Naive thymus-derived CD4-positive, alpha-beta T cell (primary cell): ENCODE measurements around the gene SNAPC5. TPM values are rescaled to one million over a fixed set of nuclear protein-coding genes. Genes with fewer than 3 reads are reported as not detected.
"Not testable (repeated sequence)": the region's sequence is repeated elsewhere in the genome, so short reads cannot be mapped to it uniquely, and the experiment has no call there.

ENCODE experiments used
- ATAC-seq: fragments of 150-1000 bp; cut with Tn5 transposase; 2 replicates; pipeline ENCODE4 v1.10.0; 2021; ENCODE audit warnings: mild to moderate bottlenecking, moderate library complexity
- CTCF ChIA-PET: fragments of 350-600 bp; sonication (Branson Sonifier 250); formaldehyde crosslinking; loops from one replicate; lab custom pipeline; 2021; ENCODE audit warnings: antibody characterized with exemption; lab: Charles Lee
- POLR2A ChIA-PET: fragments of 350-600 bp; sonication (Branson Sonifier 250); formaldehyde crosslinking; loops from one replicate; lab custom pipeline; 2021; ENCODE audit warnings: antibody characterized with exemption, inconsistent platforms; lab: Charles Lee
- DNase-seq, 9 donors: peaks; one replicate each; pipeline versions ENCODE4 v3.0.0 to v3.0.0-alpha.2; 2020 to 2022; ENCODE audit warnings: mixed read lengths in 1 of 9
- H3K27ac ChIP-seq: one replicate; pipeline ENCODE4 v1.7.0; 2013; ENCODE audit warnings: mild to moderate bottlenecking, low read depth, low read length, moderate library complexity
- H3K27me3 ChIP-seq, 2 donors: one replicate each; pipeline ENCODE4 v1.7.0; 2013; ENCODE audit warnings: low read length in 2 of 2, mild to moderate bottlenecking in 2 of 2, moderate library complexity in 2 of 2; ENCODE audit not compliant: control insufficient read depth in 2 of 2, insufficient read depth in 2 of 2
- H3K36me3 ChIP-seq, 3 experiments: 1 replicate in 2 of 3; 2 replicates in 1 of 3; pipeline ENCODE4 v1.7.0; 2013; ENCODE audit warnings: low read length in 3 of 3, mild to moderate bottlenecking in 3 of 3, moderate library complexity in 1 of 3; ENCODE audit not compliant: insufficient read depth in 3 of 3, control insufficient read depth in 2 of 3
- H3K4me1 ChIP-seq, 2 donors: one replicate each; pipeline ENCODE4 v1.7.0; 2013; ENCODE audit warnings: low read length in 2 of 2, mild to moderate bottlenecking in 2 of 2, moderate library complexity in 1 of 2; ENCODE audit not compliant: control insufficient read depth in 2 of 2, insufficient read depth in 2 of 2
- H3K4me3 ChIP-seq: 2 replicates; pipeline ENCODE4 v1.7.0; 2013; ENCODE audit warnings: mild to moderate bottlenecking, low read length
- H3K9me3 ChIP-seq, 3 experiments: 1 replicate in 2 of 3; 2 replicates in 1 of 3; pipeline ENCODE4 v1.7.0; 2013; ENCODE audit warnings: low read length in 3 of 3; ENCODE audit not compliant: control insufficient read depth in 2 of 3
- H3K27ac Mint-ChIP-seq, 9 donors: one replicate each; pipeline ENCODE4 v1.8.0; 2020 to 2022; ENCODE audit warnings: mixed read lengths in 9 of 9, mild to moderate bottlenecking in 8 of 9, moderate library complexity in 5 of 9, inconsistent platforms in 2 of 9
- H3K27me3 Mint-ChIP-seq, 5 donors: one replicate each; pipeline ENCODE4 v1.8.0; 2021 to 2022; ENCODE audit warnings: mixed read lengths in 5 of 5, mild to moderate bottlenecking in 1 of 5
- H3K36me3 Mint-ChIP-seq, 5 donors: one replicate each; pipeline ENCODE4 v1.8.0; 2020 to 2022; ENCODE audit warnings: mixed read lengths in 5 of 5, mild to moderate bottlenecking in 3 of 5, inconsistent platforms in 1 of 5
- H3K4me1 Mint-ChIP-seq, 7 donors: one replicate each; pipeline ENCODE4 v1.8.0; 2020 to 2022; ENCODE audit warnings: mixed read lengths in 7 of 7, mild to moderate bottlenecking in 3 of 7, inconsistent platforms in 1 of 7
- H3K4me3 Mint-ChIP-seq, 10 donors: one replicate each; pipeline ENCODE4 v1.8.0; 2020 to 2022; ENCODE audit warnings: mild to moderate bottlenecking in 10 of 10, mixed read lengths in 10 of 10, moderate library complexity in 6 of 10, inconsistent platforms in 2 of 10
- H3K9me3 Mint-ChIP-seq, 11 donors: one replicate each; pipeline ENCODE4 v1.8.0; 2020 to 2022; ENCODE audit warnings: mixed read lengths in 11 of 11, mild to moderate bottlenecking in 4 of 11, inconsistent platforms in 1 of 11, moderate library complexity in 1 of 11
- intact Hi-C, 2 donors: fragments of 100-400 bp; cut with micrococcal nuclease; formaldehyde crosslinking; loops; one replicate each; pipeline ENCODE4 v1.15.1; 2023
- polyA plus RNA-seq, 2 donors: library from polyadenylated mRNA; unstranded; fragments of 300-500 nt; fragmentation: Illumina TruSeq; gene quantifications; one replicate each; pipeline ENCODE4 v1.2.3, GENCODE V29; 2021
- total RNA-seq, 6 experiments: library from RNA in 5 of 6; stranded (reverse) in 5 of 6; gene quantifications; 1 replicate in 5 of 6; 2 replicates in 1 of 6; pipeline ENCODE4 v1.2.3 and lab custom pipeline; 2021 to 2026

SNAPC5 gene
- total and polyA plus RNA-seq, 7 experiments from 2014 or later = 20.4 to 77.6 (median 34.8) TPM

DNA sequence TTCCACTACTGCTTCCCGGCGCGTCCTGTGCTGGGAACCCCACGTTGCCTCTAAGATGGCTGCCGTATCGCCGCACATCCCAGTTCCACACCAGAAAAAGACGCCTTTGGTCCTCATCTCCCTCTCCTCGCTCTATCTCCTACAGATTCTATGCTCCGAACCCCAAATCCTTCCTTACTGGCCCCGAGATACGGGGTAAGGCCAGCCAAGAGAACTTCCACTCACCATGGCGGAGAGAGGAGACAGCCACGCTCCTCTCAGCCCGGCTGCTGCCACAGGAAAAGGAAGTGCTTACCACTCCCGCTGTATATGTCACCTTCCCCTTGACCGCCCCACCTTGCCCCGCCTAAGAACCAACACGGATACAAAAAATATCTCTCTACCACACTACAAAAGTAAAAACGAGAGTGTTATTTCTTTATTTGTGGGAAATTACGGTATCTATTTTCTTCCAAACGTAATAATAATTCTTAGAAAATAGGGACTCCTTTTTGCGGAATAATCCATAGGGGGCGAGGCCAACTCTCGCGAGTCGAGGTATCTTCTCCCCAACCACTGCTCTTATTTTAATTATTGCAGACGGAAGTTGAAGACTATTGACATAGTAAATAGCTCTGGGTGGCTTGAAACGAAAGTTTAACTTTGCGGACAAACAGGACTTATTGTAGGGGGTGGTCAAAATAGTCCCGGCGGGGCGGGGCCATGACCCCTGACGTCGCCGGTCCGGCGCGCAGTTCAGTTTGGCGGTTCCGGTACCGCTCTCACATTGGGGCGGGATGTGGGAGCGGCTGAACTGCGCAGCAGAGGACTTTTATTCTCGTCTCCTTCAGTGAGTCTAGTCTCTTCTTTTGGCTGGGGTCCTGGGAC, 7.2 kb upstream of the SNAPC5 start, which contains the start of the genes RPL4 and ZWILCH:
TSS of gene RPL4 (minus strand) at position 293 of the 867 bp plus-strand sequence. CDS start at position 228, 65 bp downstream.
TSS of gene ZWILCH (plus strand) at position 764 of the 867 bp plus-strand sequence. CDS start at position 777, 13 bp downstream.
- H3K27me3 Mint-ChIP-seq = no peaks in the 10 kb centered on the region
- CTCF ChIA-PET = interaction anchor here (0.7 to 1.3 kb wide), 4 partner anchors 53 to 254 kb away, joined by 3 to 5 read pairs (median 4); no protein-coding TSS in a partner anchor

DNA sequence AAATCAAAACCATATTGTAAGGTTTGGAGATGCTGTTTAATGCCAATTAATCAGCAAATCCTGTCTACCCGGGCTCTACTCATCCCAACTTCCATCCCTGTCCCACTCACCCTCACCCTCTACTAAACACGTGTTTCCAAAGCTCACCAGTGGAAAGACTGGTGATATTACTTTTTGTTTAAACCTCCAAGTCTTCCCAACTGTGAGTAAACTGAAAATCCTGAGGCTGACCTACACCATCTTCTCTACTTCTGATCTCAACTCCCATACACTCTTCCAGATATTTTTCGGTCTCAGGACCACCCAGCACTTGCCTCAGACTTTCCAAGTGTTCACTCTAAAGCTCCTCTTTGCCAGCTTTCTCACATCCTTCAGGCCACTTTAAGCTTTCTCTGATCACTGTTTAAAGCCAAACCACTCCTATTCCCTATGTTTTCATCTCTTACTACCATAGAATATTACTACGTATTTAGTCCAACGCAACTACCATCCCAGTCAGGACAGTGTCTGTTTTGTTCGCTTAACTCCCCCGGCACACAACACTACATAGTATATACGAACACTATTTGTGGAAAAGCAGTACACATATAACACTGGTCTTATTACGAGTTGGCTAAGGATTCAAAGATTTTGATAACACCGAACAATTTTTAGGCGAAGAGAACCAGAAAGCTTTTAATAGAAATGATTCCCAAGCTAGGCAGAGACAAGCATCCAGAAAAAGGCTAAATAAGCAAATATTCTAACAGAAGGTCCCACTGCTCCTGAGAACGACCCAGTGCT, 6.4 kb upstream of the SNAPC5 start:
- peaks cover 8 to 32% (median 29%) of the 10 kb centered on the region in 5 donors for H3K36me3 Mint-ChIP-seq
- ATAC-seq (no peak), DNase-seq (no peak)
- Histone ChIP-seq H3K4me1 (peaks cover 13 to 22% of the 10 kb centered on the region in 2 donors), H3K27me3 (no peaks in the 10 kb centered on the region), H3K27ac (peak overlapping the region; percentile 93), H3K36me3 (peaks cover 6 to 51% (median 41%) of the 10 kb centered on the region in 3 experiments), H3K9me3 (no peaks in the 10 kb centered on the region), H3K4me3 (peak overlapping the region; percentile 99)
- intact Hi-C loops = loop anchor here (1.0 to 10.0 kb wide), 8 partner anchors 117 to 1773 kb away; partner anchors contain the start of genes DIS3L (in 1 of the 2), FEM1B (in 1 of the 2), MAP2K1 (in 1 of the 2) and PIAS1 (in 1 of the 2)
- peak overlapping the region; percentile 92 to 100 (median 99) for H3K27ac Mint-ChIP-seq
- H3K4me3 Mint-ChIP-seq = peak overlapping the region; percentile 90 to 100 (median 100)
- no peaks in the 10 kb centered on the region for H3K27me3 Mint-ChIP-seq
- POLR2A ChIA-PET = interaction anchor here (0.6 to 3.0 kb wide), 10 partner anchors 10 to 212 kb away, joined by 3 to 31 read pairs (median 6); partner anchors contain the start of gene MAP2K1
- peaks cover 21 to 59% (median 41%) of the 10 kb centered on the region in 7 donors for H3K4me1 Mint-ChIP-seq
- CTCF ChIA-PET = interaction anchor here (0.7 to 1.0 kb wide), 3 partner anchors 64 to 253 kb away, joined by 3 read pairs; no protein-coding TSS in a partner anchor
- H3K9me3 Mint-ChIP-seq = no peaks in the 10 kb centered on the region

More for the DNA sequence above, 7.2 kb upstream of the SNAPC5 start, which contains the start of the genes RPL4 and ZWILCH:
- H3K9me3 ChIP-seq = no peaks in the 10 kb centered on the region
- peaks cover 2 to 42% (median 33%) of the 10 kb centered on the region in 3 experiments for H3K36me3 ChIP-seq
- H3K36me3 Mint-ChIP-seq = peaks cover 8 to 28% (median 24%) of the 10 kb centered on the region in 5 donors
- POLR2A ChIA-PET = interaction anchor here (0.6 to 3.0 kb wide), 16 partner anchors 10 to 742 kb away, joined by 3 to 31 read pairs (median 4); partner anchors contain the start of gene MAP2K1
- H3K27ac Mint-ChIP-seq = peak within 1 kb of the TSS; percentile 92 to 100 (median 99)
- DNase-seq (peak; percentile 65 to 88 (median 83)), ATAC-seq (peak; percentile 93)
- no peaks in the 10 kb centered on the region for H3K27me3 ChIP-seq
- H3K4me1 ChIP-seq = peaks cover 13 to 22% of the 10 kb centered on the region in 2 donors
- intact Hi-C loops = loop anchor here (1.0 to 10.0 kb wide), 11 partner anchors 7 to 1773 kb away; partner anchors contain the start of genes SNAPC5 (in 2 of the 2), TIPIN (in 2 of the 2), DIS3L (in 1 of the 2) and FEM1B (in 1 of the 2)
- peak within 1 kb of the TSS; percentile 90 to 100 (median 100) for H3K4me3 Mint-ChIP-seq
- H3K27ac ChIP-seq = peak within 1 kb of the TSS; percentile 93
- H3K4me1 Mint-ChIP-seq = peaks cover 21 to 57% (median 41%) of the 10 kb centered on the region in 7 donors
- H3K4me3 ChIP-seq = peak within 1 kb of the TSS; percentile 99
- no peaks in the 10 kb centered on the region for H3K9me3 Mint-ChIP-seq

DNA sequence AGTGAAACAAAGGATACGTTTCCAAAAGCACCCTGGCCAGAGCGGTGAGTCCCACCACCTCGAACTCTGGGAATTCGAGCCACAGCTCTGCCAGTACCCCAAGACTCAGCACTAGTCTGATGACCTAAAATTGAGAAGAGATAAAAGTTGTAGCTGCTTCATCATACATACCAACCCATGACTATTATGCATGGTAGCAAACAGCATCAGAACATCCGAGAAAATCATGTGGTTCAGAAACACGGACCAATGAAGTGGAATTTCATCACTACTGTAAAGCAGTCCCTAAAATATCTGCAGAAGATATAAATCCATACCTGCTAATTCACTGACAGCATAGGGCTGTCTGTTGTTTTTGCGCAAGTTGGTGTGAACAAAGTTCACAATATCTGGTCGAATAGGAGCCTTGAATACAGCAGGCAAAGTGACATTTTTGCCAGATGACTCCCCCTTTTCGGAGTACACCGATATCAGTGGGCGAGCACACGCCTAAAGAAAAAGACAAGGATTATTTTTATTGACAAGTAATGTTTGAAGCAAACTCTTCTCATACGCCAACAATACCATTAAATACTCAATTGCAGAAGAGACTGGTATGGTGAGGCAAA, 5.6 kb upstream of the SNAPC5 start:
- peaks cover 24 to 65% (median 42%) of the 10 kb centered on the region in 7 donors for H3K4me1 Mint-ChIP-seq
- H3K36me3 ChIP-seq = peaks cover 12 to 59% (median 49%) of the 10 kb centered on the region in 3 experiments
- H3K9me3 ChIP-seq, ATAC-seq, H3K27me3 Mint-ChIP-seq, DNase-seq, H3K9me3 Mint-ChIP-seq, CTCF ChIA-PET, H3K27me3 ChIP-seq: not testable (repeated sequence)
- intact Hi-C loops = loop anchor here in 1 of 2 donors (5.0 to 10.0 kb wide), 4 partner anchors 1208 to 1774 kb away; partner anchors contain the start of genes FEM1B, PIAS1, RNU5A-1 and SPG21
- H3K36me3 Mint-ChIP-seq = peaks cover 8 to 35% (median 31%) of the 10 kb centered on the region in 5 donors
- H3K27ac ChIP-seq = peak overlapping the region; percentile 93
- H3K4me3 Mint-ChIP-seq = peak overlapping the region; percentile 90 to 100 (median 100)
- POLR2A ChIA-PET = interaction anchor here (0.6 to 3.0 kb wide), 7 partner anchors 9 to 211 kb away, joined by 3 to 31 read pairs (median 7); partner anchors contain the start of gene MAP2K1
- H3K27ac Mint-ChIP-seq = peak overlapping the region in 7 of 9 donors; percentile 77 to 100 (median 97)
- H3K4me3 ChIP-seq = peak overlapping the region; percentile 99
- H3K4me1 ChIP-seq = peaks cover 14 to 28% of the 10 kb centered on the region in 2 donors

DNA sequence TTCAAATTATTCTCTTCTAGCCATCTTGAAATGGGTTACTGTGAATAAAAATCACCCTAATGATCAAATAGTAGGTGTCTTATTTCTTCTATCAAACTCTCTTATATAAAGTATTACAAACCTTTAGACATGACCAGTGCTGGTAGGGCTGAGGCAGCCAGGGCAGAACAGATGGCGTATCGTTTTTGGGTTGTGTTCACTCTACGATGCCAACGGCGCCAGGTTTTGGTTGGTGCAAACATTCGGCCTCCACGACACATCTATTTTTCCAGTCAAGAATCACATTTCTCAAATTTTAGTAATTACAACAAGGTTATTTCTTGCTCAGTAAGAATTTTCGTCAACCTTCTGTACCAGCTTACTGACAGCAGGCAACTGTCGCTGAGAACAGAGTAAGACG, 4.9 kb upstream of the SNAPC5 start:
- Histone ChIP-seq H3K36me3 (peaks cover 16 to 60% (median 51%) of the 10 kb centered on the region in 3 experiments), H3K4me3 (peak overlapping the region; percentile 99), H3K27me3 (no peaks in the 10 kb centered on the region), H3K27ac (peak overlapping the region; percentile 93), H3K4me1 (peaks cover 19 to 32% of the 10 kb centered on the region in 2 donors), H3K9me3 (no peaks in the 10 kb centered on the region)
- ATAC-seq = no peak
- ChIA-PET CTCF (interaction anchor here (0.6 kb wide), 1 partner anchor 1362 kb away, joined by 3 read pairs; no protein-coding TSS in a partner anchor), POLR2A (no interaction called here)
- H3K27me3 Mint-ChIP-seq = no peaks in the 10 kb centered on the region
- intact Hi-C loops = loop anchor here in 1 of 2 donors (5.0 to 10.0 kb wide), 4 partner anchors 1208 to 1775 kb away; partner anchors contain the start of genes FEM1B, PIAS1, RNU5A-1 and SPG21
- H3K27ac Mint-ChIP-seq = peak overlapping the region in 5 of 9 donors; percentile 51 to 97 (median 92)
- peak overlapping the region; percentile 90 to 100 (median 100) for H3K4me3 Mint-ChIP-seq
- H3K9me3 Mint-ChIP-seq = no peaks in the 10 kb centered on the region
- H3K4me1 Mint-ChIP-seq = peaks cover 25 to 72% (median 48%) of the 10 kb centered on the region in 7 donors
- no peak for DNase-seq
- peaks cover 8 to 38% (median 35%) of the 10 kb centered on the region in 5 donors for H3K36me3 Mint-ChIP-seq

DNA sequence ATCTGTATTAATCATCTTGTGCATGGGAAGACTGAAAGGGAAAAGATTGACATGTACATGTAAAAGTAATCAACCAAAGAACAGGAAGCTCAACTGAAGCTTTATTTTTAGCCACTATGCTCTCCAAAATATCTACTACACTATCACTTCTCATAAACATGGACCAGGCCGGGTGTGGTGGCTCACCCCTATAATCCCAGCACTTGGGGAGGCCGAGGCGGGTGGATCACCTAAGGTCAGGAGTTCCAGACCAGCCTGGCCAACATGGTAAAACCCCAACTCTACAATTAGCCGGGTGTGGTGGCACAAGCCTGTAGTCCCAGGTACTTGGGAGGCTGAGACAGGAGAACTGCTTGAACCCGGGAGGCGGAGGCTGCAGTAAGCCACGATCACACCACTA, 2.8 kb upstream of the SNAPC5 start:
- DNase-seq, H3K4me3 ChIP-seq, H3K27ac ChIP-seq, H3K27me3 ChIP-seq, H3K27me3 Mint-ChIP-seq, ATAC-seq, H3K9me3 ChIP-seq, H3K9me3 Mint-ChIP-seq, H3K4me3 Mint-ChIP-seq: not testable (repeated sequence)
- Histone ChIP-seq H3K4me1 (peaks cover 27 to 36% of the 10 kb centered on the region in 2 donors), H3K36me3 (peaks cover 16 to 71% (median 51%) of the 10 kb centered on the region in 3 experiments)
- intact Hi-C loops = loop anchor here in 1 of 2 donors (5.0 to 10.0 kb wide), 4 partner anchors 1206 to 1777 kb away; partner anchors contain the start of genes FEM1B, PIAS1, RNU5A-1 and SPG21
- ChIA-PET CTCF (interaction anchor here (5.3 kb wide), 1 partner anchor 114 kb away, joined by 62 read pairs; the partner anchor contains the start of gene MAP2K1), POLR2A (interaction anchor here (1.1 kb wide), 1 partner anchor 119 kb away, joined by 3 read pairs; no protein-coding TSS in a partner anchor)
- H3K4me1 Mint-ChIP-seq = peaks cover 19 to 79% (median 57%) of the 10 kb centered on the region in 7 donors
- peaks cover 8 to 43% (median 38%) of the 10 kb centered on the region in 5 donors for H3K36me3 Mint-ChIP-seq
- H3K27ac Mint-ChIP-seq = peak overlapping the region in 8 of 9 donors; percentile 4 to 59 (median 25)
